Astrocyte (in vitro differentiated cells and primary cell): ENCODE measurements around the gene PPP1R16B. TPM values are rescaled to one million over a fixed set of nuclear protein-coding genes. Genes with fewer than 3 reads are reported as not detected.

Experiments used
- DNase-seq: peaks from one replicate; pipeline ENCODE4 v3.0.0-alpha.2; 2010; ENCODE audit warnings: low read depth
- FAIRE-seq: peaks from 2 replicates; lab custom pipeline; 2011; peaks lifted over from hg19 to GRCh38; lab: Jason Lieb, UNC
- H2AFZ ChIP-seq: 2 replicates; pipeline ENCODE4 v1.6.0; 2012; ENCODE audit warnings: low read depth, low read length, inconsistent platforms
- H3K27ac ChIP-seq: 2 replicates; pipeline ENCODE4 v1.5.1; 2011; ENCODE audit warnings: low read depth, low read length, inconsistent platforms
- H3K27me3 ChIP-seq: 2 replicates; pipeline ENCODE4 v1.6.0; 2011; ENCODE audit warnings: low read length, inconsistent platforms; ENCODE audit not compliant: insufficient read depth
- H3K36me3 ChIP-seq: 2 replicates; pipeline ENCODE4 v1.5.1; 2011; ENCODE audit warnings: low read length, inconsistent platforms; ENCODE audit not compliant: insufficient read depth
- H3K4me1 ChIP-seq: 2 replicates; pipeline ENCODE4 v1.5.1; 2011; ENCODE audit warnings: low read length, inconsistent platforms; ENCODE audit not compliant: insufficient read depth
- H3K4me2 ChIP-seq: 2 replicates; pipeline ENCODE4 v1.6.0; 2012; ENCODE audit warnings: low read length, inconsistent platforms
- H3K4me3 ChIP-seq: 2 replicates; pipeline ENCODE4 v1.5.1; 2011; ENCODE audit warnings: low read depth, mild to moderate bottlenecking, low read length, inconsistent platforms; ENCODE audit not compliant: insufficient read depth
- H3K79me2 ChIP-seq: 2 replicates; pipeline ENCODE4 v1.6.0; 2012; ENCODE audit warnings: mild to moderate bottlenecking, low read length, inconsistent platforms; ENCODE audit not compliant: insufficient read depth
- H3K9ac ChIP-seq: 2 replicates; pipeline ENCODE4 v1.6.0; 2012; ENCODE audit warnings: mild to moderate bottlenecking, low read length, inconsistent platforms
- H3K9me3 ChIP-seq: 2 replicates; pipeline ENCODE4 v1.5.1; 2012; ENCODE audit warnings: low read depth, mild to moderate bottlenecking, low read length, inconsistent platforms; ENCODE audit not compliant: insufficient read depth
- H4K20me1 ChIP-seq: 2 replicates; pipeline ENCODE4 v1.6.0; 2012; ENCODE audit warnings: low read length, inconsistent platforms; ENCODE audit not compliant: insufficient read depth
- H3K27ac Mint-ChIP-seq: one replicate; pipeline ENCODE4 v1.8.0; 2021; ENCODE audit warnings: mild to moderate bottlenecking, mixed read lengths; ENCODE audit not compliant: unreplicated experiment
- H3K27me3 Mint-ChIP-seq: one replicate; pipeline ENCODE4 v1.8.0; 2021; ENCODE audit warnings: low read depth, mixed read lengths; ENCODE audit not compliant: unreplicated experiment
- H3K36me3 Mint-ChIP-seq: one replicate; pipeline ENCODE4 v1.8.0; 2021; ENCODE audit warnings: low read depth, mixed read lengths; ENCODE audit not compliant: unreplicated experiment
- H3K4me1 Mint-ChIP-seq: one replicate; pipeline ENCODE4 v1.8.0; 2021; ENCODE audit warnings: low read depth, mixed read lengths; ENCODE audit not compliant: unreplicated experiment
- H3K4me3 Mint-ChIP-seq: one replicate; pipeline ENCODE4 v1.8.0; 2021; ENCODE audit warnings: mild to moderate bottlenecking, moderate library complexity, mixed read lengths; ENCODE audit not compliant: unreplicated experiment
- H3K9me3 Mint-ChIP-seq: one replicate; pipeline ENCODE4 v1.8.0; 2021; ENCODE audit warnings: mild to moderate bottlenecking, mixed read lengths; ENCODE audit not compliant: unreplicated experiment
- EZH2 ChIP-seq: IDR thresholded peaks from 2 replicates; pipeline ENCODE4 v1.6.1; 2012; ENCODE audit warnings: mild to moderate bottlenecking, low read length, inconsistent platforms; ENCODE audit not compliant: insufficient read depth
- total RNA-seq: library from RNA; stranded (reverse); gene quantifications from 2 replicates; pipeline ENCODE4 v1.2.1, GENCODE V29; 2021
- TF ChIP-seq, protein P1 (sequence below): IDR thresholded peaks from 2 replicates; pipeline ENCODE4 v1.5.1; 2011; ENCODE audit warnings: low read depth, mild to moderate bottlenecking, inconsistent platforms, low read length, moderate library complexity; ENCODE audit not compliant: insufficient read depth

The PPP1R16B gene
- total RNA-seq, 1 donor from 2014 or later = 0.68 TPM

DNA sequence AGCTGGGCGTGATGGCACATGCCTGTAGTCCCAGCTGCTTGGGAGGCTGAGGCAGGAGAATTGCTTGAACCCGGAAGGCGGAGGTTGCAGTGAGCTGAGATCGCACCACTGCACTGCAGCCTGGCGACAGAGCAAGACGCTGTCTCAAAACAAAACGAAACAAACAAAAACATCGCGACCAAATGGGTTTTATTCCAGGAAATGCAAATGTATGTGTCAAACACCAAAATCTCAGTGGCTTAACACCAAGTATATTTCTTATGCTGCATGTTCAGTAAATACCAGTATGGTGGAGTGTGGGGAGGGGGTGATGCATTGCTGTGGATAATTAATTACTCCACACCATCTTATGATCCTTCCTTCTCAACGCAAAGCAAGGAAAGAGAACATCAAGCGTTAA, 29.1 kb upstream of the PPP1R16B start:
- H3K27ac ChIP-seq = no peak overlapping the region
- H3K4me3 ChIP-seq = no peak overlapping the region
- H3K79me2 ChIP-seq = no peaks in the 10 kb centered on the region
- Mint-ChIP-seq H3K36me3 (peaks cover 28% of the 10 kb centered on the region), H3K4me3 (no peak overlapping the region), H3K4me1 (peaks cover 8% of the 10 kb centered on the region), H3K27me3 (no peaks in the 10 kb centered on the region), H3K9me3 (peaks cover 6% of the 10 kb centered on the region), H3K27ac (no peak overlapping the region)
- no peaks in the 10 kb centered on the region for H3K9me3 ChIP-seq
- no peaks in the 10 kb centered on the region for H4K20me1 ChIP-seq
- TF ChIP-seq, protein P1, sequence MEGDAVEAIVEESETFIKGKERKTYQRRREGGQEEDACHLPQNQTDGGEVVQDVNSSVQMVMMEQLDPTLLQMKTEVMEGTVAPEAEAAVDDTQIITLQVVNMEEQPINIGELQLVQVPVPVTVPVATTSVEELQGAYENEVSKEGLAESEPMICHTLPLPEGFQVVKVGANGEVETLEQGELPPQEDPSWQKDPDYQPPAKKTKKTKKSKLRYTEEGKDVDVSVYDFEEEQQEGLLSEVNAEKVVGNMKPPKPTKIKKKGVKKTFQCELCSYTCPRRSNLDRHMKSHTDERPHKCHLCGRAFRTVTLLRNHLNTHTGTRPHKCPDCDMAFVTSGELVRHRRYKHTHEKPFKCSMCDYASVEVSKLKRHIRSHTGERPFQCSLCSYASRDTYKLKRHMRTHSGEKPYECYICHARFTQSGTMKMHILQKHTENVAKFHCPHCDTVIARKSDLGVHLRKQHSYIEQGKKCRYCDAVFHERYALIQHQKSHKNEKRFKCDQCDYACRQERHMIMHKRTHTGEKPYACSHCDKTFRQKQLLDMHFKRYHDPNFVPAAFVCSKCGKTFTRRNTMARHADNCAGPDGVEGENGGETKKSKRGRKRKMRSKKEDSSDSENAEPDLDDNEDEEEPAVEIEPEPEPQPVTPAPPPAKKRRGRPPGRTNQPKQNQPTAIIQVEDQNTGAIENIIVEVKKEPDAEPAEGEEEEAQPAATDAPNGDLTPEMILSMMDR = no peak
- TF ChIP-seq EZH2 = no peak
- H3K9ac ChIP-seq = no peak overlapping the region
- H3K4me2 ChIP-seq = no peak overlapping the region
- FAIRE-seq = no peak
- no peaks in the 10 kb centered on the region for H3K27me3 ChIP-seq
- H3K36me3 ChIP-seq = no peaks in the 10 kb centered on the region
- H2AFZ ChIP-seq = no peak overlapping the region
- H3K4me1 ChIP-seq = no peaks in the 10 kb centered on the region
- no peak for DNase-seq

DNA sequence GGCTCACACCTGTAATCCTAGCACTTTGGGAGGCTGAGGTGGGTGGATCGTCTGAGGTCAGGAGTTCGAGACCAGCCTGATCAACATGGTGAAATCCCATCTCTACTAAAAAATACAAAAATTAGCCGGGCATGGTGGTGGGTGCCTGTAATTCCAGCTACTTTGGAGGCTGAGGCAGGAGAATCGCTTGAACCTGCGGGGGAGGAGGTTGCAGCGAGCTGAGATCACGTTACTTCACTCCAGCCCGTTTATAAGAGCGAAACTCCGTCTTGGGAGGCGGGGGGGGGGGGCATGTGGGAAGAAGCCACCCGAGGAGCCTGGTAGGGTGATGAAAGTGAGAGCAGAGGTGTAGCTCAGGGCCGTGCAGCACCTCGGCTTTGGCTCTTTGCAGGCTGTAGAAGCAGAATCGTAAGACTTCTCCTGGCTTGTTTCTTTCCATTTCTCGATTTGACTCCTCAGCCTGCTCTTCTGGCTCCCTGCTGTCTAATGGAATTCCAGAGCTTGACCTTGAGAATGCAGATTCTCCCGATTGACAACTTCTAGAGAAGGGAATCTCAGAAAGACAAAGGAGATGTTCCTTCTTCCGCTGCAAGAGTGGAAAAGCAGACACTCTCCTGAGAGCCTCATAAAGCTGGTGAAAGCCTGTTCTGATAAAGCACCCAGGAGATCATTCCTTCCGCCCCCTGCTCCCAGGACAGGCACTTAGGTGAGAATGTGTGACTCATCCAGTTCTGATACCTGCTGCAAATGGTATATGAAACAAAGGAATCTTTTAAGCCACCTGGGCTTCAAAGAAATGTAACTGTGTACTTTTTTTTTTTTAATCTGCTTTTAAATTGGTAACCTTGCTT, 26.0 kb upstream of the PPP1R16B start:
- Mint-ChIP-seq H3K4me3 (no peak overlapping the region), H3K9me3 (no peaks in the 10 kb centered on the region), H3K4me1 (peaks cover 8% of the 10 kb centered on the region), H3K36me3 (peaks cover 3% of the 10 kb centered on the region), H3K27ac (no peak overlapping the region), H3K27me3 (no peaks in the 10 kb centered on the region)
- Histone ChIP-seq H3K4me2 (no peak overlapping the region), H3K27ac (no peak overlapping the region), H3K9ac (no peak overlapping the region), H4K20me1 (no peaks in the 10 kb centered on the region), H3K36me3 (no peaks in the 10 kb centered on the region), H3K9me3 (no peaks in the 10 kb centered on the region), H3K79me2 (no peaks in the 10 kb centered on the region), H3K4me1 (no peaks in the 10 kb centered on the region), H3K27me3 (no peaks in the 10 kb centered on the region), H2AFZ (no peak overlapping the region), H3K4me3 (no peak overlapping the region)
- no peak for DNase-seq
- no peak for FAIRE-seq
- TF ChIP-seq, protein P1 = no peak
- TF ChIP-seq EZH2 = no peak

DNA sequence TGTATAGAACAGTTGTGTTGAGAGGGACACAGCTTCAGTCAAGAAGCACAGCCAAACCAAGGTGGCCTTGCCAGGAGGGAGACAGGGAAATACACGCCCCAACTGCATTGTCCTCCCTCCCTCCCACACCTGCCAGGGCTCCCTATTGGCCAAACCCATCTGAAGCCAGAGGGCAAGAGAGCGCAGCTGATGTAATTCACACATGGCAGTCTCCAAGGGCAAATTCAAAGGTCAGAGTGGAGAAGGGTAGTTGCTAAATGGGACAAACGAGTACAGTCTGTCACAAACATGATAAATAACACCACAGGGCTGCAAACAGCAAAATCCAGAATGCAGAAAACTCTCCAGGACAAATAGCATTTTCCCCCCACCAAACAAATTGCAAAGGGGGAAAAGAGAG, 23.2 kb upstream of the PPP1R16B start:
- no peaks in the 10 kb centered on the region for H3K36me3 Mint-ChIP-seq
- H3K4me3 ChIP-seq = no peak overlapping the region
- H4K20me1 ChIP-seq = no peaks in the 10 kb centered on the region
- DNase-seq = no peak
- H3K4me1 ChIP-seq = no peaks in the 10 kb centered on the region
- no peak overlapping the region for H3K27ac ChIP-seq
- H3K27me3 Mint-ChIP-seq = no peaks in the 10 kb centered on the region
- H3K4me2 ChIP-seq = no peak overlapping the region
- H3K9me3 ChIP-seq = no peaks in the 10 kb centered on the region
- H3K36me3 ChIP-seq = no peaks in the 10 kb centered on the region
- H3K4me3 Mint-ChIP-seq = no peak overlapping the region
- no peak for FAIRE-seq
- TF ChIP-seq, protein P1 = no peak
- no peak for TF ChIP-seq EZH2
- H3K27ac Mint-ChIP-seq = no peak overlapping the region
- H2AFZ ChIP-seq = no peak overlapping the region
- H3K27me3 ChIP-seq = no peaks in the 10 kb centered on the region
- H3K4me1 Mint-ChIP-seq = peaks cover 8% of the 10 kb centered on the region
- no peaks in the 10 kb centered on the region for H3K79me2 ChIP-seq
- H3K9me3 Mint-ChIP-seq = no peaks in the 10 kb centered on the region
- H3K9ac ChIP-seq = no peak overlapping the region
